Erythroblast (primary cell): ENCODE measurements around the gene FBXO15.

ENCODE experiments used
- GATA1 ChIP-seq: IDR thresholded peaks from 2 replicates; pipeline ENCODE4 v1.6.1; 2011; ENCODE audit warnings: low read depth, mild to moderate bottlenecking, control low read depth, low read length, moderate library complexity
- POLR2A ChIP-seq: IDR thresholded peaks from 2 replicates; pipeline ENCODE4 v1.6.1; 2011; ENCODE audit warnings: mild to moderate bottlenecking, low read length

DNA sequence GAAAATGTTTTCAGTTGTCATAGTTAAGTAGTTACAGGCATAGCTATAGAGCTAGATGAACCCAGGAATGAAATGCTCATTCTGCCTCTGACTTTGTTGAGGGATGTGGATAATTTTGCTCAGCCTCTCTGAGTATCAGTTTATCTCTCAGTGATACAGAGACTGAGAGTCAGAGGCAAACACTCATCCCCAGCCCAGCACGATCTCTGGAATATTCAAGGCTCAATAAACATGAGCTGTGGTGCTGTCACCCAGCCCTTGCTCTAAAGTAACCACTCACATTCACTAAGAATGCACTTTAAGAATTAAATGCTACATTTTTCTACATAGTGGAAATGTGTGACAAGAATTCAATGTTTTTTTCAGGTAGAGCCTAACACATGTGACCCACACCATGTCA, 31.2 kb upstream of the FBXO15 start:
- no peak for TF ChIP-seq POLR2A
- TF ChIP-seq GATA1 = no peak
